HG03103 (cell line): ENCODE measurements around the gene ABLIM2.

ENCODE experiments used
- ATAC-seq: cut with Tn5 transposase; IDR thresholded peaks from one replicate; pipeline ENCODE4 v1.9.1; 2021; ENCODE audit warnings: low read depth; ENCODE audit not compliant: unreplicated experiment

Gene ABLIM2

GRCh38 chr4:8053688-8054449 is 104.7 kb downstream of the ABLIM2 start:
- no peak for ATAC-seq

DNA sequence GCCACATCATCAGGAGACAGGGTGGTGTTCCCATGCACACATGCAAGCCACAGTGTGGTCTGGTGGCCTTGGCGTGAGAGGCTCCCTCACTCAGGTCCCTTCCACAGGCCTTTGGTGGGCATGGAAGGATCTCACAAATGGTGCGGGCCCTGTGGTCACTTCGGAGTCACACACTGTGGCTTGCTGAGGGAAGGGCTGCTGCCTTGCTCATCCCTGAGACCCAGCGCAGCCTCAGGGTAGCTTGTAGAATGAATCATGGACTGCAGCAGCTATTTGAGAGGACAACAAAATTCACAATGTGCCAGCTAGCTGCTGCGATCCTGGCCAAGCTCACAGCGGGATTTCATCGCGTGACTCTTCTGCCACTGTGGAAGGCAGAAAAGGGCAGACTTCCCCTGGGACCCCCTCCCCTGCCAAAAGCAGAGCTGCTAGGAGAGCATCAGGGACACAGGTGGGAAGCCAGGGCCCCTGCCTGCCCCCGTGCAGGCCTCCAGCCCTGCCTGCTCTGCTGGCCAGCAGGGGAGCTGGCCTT is 106.4 kb downstream of the ABLIM2 start:
- no peak for ATAC-seq

GRCh38 chr4:8051644-8052043 is 107.0 kb downstream of the ABLIM2 start:
- no peak for ATAC-seq

GRCh38 chr4:8050555-8051206 is 107.9 kb downstream of the ABLIM2 start:
- ATAC-seq, result no peak

- no peak for ATAC-seq
Observed at GRCh38 chr4:8050180-8050554, 108.4 kb downstream of the ABLIM2 start.

DNA sequence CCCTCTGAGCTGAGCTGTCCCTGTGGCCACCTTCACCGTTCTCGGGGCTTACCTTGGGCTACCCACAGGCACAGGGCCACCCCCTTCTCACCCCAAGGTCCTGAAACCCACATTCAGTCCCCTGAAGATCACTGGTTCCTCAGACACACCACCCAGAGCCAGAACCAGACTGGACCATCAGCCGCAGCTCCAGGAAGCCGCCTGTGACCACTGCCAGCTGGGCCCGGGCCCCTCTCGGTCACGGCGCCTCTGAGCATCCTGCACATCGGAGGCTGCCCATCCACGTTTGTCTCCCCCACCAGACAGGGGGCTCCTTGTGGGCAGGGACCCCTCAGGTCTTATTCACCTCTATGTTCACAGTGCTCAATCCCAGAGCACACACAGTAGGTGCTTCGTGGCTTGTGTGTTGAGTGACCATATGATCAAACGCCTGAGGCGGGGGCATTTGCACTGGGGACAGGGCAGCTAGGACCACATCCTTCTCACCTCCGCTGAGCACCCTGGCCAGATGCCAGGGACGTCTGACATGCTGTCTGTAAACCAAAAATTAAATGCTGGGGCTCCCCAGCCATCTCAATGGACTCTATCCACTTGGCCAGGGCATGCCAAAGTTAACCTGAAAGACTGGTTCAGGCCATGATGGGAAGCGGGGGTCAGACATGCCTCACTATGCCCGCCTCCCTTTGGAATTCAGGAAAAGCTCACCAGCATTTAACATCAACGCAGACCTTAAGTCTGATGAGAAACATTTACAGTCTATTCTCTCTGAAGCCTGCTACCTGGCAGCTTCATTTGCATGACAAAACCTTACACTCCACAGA is 109.5 kb downstream of the ABLIM2 start:
- no peak for ATAC-seq

DNA sequence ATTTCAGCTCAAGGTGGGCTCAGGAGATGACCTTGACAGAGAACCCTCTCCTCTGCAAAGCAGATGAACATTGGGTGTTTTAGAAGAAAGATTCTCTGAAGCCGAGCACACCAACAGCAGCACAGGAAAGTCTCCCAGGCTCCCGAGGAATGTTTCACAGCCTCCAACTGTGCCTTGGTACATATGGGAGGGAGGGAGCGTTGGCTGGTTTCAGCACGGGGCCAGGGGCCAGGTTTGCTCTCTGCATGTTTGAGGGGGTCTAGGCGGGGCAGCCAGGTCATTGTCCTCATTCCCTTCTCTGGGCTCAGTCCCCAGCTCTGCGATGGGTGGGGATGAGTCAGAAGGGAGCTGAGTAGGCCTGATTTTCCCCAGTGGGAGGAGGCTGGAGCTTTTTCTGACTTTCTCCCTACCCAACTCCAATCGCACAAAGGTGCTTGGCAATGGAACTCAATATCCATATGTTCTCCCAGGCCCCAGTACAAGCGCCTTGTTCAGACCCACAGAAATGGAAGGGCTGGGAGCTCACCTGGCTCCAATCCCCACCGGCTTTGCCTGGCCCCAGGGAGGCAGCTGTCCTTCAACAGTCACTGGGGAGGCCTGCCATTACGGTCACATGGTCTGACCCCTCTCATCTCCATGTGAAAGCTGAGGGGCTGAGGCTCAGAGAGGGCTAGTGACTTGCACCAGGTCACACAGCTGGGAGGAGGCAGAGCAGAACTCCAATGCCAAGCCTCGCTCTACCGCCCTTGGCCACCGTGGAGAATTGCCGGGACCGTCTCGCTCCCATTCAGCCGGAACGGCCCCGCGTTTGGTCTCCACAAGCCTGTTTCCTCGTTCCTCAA is 110.6 kb downstream of the ABLIM2 start:
- ATAC-seq, result no peak

DNA sequence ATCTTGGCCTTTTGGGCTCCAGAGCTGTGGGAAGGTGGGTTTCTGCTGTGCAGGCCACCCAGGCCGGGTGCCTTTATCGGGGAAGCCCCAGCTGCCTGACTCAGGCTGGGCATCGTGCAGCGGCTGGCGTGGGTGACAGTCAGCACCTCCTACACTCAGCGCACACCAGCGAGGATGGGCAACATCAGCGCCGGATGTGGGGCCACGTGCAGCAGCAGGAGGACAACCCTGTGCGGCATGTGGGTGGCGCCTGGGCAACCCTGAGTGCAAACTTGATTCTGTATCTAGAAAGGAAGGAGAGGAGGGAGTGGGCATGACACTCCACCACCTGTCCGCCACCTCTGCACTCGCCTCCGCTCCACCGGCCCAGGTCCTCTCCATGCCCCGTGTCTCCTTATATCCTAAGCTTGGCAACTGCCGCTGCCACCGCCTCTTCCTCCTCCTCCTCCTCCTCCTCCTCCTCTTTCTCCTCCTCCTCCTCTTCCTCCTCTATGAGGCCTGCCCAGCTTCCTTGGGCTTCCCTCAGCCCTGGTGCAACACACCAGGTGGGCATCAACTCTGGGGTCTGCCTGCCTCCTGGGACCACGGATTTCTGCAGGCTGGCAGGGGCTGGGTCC is 111.6 kb downstream of the ABLIM2 start:
- ATAC-seq, result no peak

DNA sequence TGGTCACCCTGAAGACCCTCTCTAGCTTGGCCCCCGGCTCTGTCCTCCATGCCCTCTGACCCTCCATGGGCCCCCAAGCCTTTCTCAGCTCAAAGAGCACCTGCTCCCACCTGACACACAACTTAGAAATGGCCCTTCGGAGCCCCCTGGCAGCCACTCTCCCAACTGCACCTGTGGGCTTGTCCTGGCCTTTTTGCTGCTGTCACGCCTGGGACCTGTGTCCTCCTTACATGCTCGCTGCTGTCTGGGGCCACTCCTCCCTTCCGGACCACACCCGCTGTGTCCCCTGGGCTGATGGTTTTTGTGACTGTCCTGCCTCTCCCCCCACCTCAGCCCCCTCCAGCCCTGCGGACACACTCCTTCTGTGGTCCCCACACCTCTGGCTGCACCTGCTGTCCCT is 112.7 kb downstream of the ABLIM2 start:
- no peak for ATAC-seq

DNA sequence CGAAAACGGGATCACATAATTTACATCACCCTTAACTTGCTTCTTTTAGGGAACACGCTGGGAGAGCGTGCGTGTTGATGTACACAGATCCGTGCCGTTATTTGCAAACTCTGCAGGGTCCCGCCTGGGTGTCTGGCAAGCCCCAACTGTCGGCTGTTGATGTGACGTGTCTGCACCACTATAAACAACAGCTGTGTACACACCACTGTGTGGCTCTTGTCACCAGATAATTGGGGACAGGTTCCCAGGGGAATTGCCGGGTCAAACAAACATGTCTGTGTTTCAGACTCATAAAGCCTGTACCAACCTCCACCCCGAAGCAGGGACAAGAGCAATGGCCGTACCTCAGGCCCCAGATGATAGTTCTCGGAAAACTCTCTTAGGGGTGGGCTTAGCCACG is 113.9 kb downstream of the ABLIM2 start:
- no peak for ATAC-seq

DNA sequence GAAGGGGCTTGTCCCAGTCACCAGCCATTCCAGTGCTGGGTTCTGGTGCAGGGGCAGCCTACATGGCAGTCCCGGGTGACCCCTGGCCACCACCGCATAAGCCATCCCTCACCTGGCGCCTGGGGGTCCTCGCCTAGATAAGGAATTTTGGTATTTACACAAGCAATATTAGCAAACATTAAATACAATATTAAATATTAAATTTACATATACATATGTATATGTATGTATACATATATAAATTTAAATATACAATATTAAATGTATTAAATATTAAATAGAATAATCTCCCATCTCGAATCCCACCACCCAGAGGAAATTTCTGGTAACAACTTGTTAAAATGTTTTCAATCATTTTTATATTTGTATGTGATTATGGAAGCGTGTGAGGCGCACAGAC is 114.4 kb downstream of the ABLIM2 start:
- ATAC-seq, result no peak

DNA sequence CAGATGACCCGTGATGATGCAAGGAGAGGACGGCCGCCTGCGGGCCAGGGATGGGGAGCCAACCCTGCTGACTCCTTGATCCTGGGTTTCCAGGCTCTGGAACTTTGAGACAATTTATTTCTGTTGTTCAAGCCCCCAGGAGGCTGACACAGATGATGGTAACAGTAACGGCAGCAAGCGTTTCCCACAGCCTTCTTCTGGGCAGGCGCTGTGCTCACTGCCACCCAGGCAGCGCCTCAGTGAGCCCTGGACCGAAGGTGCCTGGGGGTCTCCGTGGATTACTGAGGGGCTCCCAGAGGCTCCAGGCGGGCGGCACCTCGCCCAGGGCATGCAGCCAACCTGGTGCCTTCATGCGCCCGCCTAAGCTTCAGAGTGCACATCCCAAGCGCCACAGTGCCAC is 115.0 kb downstream of the ABLIM2 start:
- ATAC-seq, result no peak

DNA sequence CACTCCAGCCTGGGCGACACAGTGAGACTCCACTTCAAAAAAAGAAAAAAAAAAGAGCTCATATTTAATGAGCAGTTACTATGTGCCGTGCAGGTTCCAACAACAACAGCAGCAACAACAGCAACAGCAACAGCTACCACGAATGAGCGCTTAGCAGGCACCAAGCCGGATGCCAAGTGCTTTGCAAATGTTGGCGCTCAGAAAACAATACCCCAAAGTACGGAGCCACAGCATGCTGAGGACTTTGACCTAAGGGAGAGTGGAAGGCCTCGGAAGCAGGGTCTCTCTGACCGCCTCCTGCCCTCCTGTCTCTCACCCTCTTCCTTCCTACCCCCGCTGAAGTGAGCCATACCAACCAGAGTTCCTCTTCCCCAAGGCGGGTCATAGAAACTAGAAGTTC is 116.7 kb downstream of the ABLIM2 start:
- ATAC-seq, result no peak

DNA sequence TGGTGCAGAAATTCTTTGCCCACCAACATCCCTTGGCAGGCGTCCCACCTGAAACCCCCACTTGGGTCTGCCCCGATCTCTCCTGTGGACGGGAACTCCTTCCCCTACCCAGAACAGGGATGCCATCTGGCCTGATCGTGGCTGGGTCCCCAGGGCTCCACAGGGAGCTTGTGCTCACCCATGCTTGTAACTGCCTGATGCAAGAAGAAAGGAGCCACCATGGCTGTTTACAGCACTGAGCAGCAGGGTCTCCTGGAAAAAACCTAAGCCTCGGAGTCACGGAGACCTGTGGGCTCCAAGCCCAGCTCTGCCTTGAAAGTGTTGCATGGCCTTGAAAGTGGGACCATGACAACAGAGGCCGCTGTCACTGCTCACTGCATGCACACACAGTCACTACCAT is 117.4 kb downstream of the ABLIM2 start:
- no peak for ATAC-seq

- ATAC-seq, result no peak
Observed at GRCh38 chr4:8040607-8041006, 118.0 kb downstream of the ABLIM2 start.

GRCh38 chr4:8039853-8040252 is 118.8 kb downstream of the ABLIM2 start:
- ATAC-seq, result no peak

DNA sequence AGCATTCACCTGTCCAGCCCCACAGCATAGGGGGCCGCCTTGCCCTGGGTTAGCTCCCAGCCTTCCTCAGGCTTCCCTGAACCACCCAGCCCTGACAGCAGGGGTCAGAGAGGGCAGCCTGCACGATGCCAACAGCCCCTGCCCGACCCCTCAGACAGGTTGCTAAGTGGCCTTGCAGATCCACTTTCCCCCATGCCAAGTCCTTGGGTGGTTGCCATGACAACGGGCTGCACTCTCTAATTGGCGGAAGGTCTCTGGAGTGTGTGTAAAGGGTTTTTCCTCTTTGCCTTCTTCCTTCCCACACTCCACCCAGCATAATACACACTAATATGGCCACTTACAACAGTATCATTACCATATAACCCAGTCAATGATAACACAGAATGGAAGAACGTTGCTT is 119.3 kb downstream of the ABLIM2 start:
- ATAC-seq, result no peak

- no peak for ATAC-seq
Observed at GRCh38 chr4:8038719-8039251, 119.8 kb downstream of the ABLIM2 start.

- ATAC-seq, result no peak
Observed at GRCh38 chr4:8038083-8038482, 120.5 kb downstream of the ABLIM2 start.
